ENCODE data around the gene S100A10.

Gene S100A10

DNA sequence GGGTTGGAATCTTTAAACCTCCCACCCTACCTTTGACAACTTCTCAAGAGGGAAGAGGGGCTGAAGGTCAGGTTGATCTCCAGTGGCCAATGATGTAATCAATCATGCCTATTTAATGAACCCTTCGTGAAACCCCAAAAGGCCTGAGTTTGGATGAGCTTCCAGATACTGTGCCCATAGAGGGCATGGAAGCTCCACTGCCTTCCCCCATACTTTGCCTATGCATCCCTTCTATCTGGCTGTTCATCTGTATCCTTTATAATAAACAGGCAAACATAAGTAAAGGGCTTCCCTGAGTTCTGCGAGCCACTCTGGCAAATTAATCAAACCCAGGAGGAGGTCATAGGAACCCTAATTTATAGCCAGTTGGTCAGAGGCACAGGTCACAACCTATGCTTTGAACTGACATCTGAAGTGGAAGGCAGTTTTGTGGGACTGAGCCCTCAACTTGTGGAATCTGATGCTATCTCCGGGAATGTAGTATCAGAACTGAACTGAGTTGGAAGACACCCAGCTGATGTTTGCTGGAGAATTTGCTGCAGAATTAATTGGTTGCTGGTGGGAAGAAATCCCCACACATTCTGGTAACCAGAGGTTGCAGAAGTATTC, 24.8 kb downstream of the S100A10 start:
- in situ Hi-C loops (cut with MboI; ENCODE audit: low sequenced_read_pairs), result no loop called here

GRCh38 chr1:151968058-151968457, 25.6 kb downstream of the S100A10 start:
- in situ Hi-C loops (cut with MboI; ENCODE audit: low sequenced_read_pairs), result no loop called here

GRCh38 chr1:151967091-151967490, 26.6 kb downstream of the S100A10 start:
- in situ Hi-C loops (cut with MboI; ENCODE audit: low sequenced_read_pairs), result no loop called here

- in situ Hi-C loops (cut with MboI; ENCODE audit: low sequenced_read_pairs), result no loop called here
Observed at GRCh38 chr1:151966061-151966460, 27.6 kb downstream of the S100A10 start.

- in situ Hi-C loops (cut with MboI; ENCODE audit: low sequenced_read_pairs), result no loop called here
Observed at GRCh38 chr1:151964510-151964909, 29.1 kb downstream of the S100A10 start.

DNA sequence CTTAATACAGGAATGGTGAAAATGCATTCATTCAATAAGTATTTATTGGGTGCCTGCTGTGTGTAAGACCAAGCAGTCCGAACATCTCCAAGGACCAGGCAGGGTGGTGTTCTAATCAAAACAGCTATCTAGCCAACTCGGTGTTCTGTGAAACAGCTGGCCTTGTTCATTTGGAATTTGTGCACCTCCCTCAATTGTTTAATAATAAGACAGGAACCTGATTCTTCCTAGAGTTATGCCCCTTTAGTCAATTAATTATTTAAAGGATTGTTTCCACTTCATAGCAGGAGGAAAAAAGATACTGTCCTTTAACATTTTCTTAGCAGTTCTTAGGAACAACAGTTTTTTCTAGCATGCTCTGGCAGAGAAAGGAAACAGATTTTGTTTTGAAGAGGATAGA, 30.4 kb downstream of the S100A10 start:
- in situ Hi-C loops (cut with MboI; ENCODE audit: low sequenced_read_pairs), result no loop called here

- in situ Hi-C loops (cut with MboI; ENCODE audit: low sequenced_read_pairs), result no loop called here
Observed at GRCh38 chr1:151961833-151962232, 31.8 kb downstream of the S100A10 start.

GRCh38 chr1:151960780-151961513, 32.7 kb downstream of the S100A10 start:
- in situ Hi-C loops (cut with MboI; ENCODE audit: low sequenced_read_pairs), result no loop called here

DNA sequence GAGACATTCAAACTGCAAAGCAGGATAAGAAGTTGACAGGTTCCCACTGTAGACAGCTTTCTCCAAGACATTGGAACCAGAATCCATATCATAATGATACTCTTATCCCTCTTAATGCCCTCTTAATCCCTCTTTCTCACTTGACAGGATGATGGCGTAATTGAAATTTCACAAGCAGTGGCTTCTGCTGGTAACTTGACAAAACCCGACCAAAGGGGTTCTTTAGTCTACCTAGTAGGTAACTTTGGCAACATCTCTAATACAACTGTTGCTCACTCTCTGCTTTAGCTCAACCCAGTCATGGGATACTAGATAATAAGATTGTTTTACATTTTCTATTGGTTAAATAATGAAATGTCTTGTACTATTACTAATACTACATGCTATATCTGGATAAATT, 34.7 kb downstream of the S100A10 start:
- in situ Hi-C loops (cut with MboI; ENCODE audit: low sequenced_read_pairs), result no loop called here

- in situ Hi-C loops (cut with MboI; ENCODE audit: low sequenced_read_pairs), result no loop called here
Observed at GRCh38 chr1:151956957-151957497, 36.6 kb downstream of the S100A10 start.

- in situ Hi-C loops (cut with MboI; ENCODE audit: low sequenced_read_pairs), result no loop called here
Observed at GRCh38 chr1:151953409-151954094, 40.1 kb downstream of the S100A10 start.

DNA sequence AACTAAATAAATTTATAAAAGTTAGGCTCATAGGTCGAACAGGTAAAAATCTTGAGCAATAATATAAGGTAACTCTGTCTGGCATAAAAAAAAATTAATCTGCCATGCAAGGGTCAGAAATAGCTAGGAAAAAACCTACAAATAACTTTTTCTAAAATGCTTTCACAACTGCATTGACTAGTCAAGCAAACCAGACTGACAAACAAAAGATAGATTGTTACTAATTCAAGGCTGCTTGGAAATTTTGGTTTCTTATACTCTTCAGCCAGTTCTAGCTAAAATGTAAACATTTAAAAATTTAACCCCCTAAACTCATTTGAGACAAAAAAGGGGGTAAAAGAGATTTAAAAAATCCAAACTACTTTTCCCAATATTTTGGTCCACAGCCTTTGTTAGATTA, 40.8 kb downstream of the S100A10 start:
- in situ Hi-C loops (cut with MboI; ENCODE audit: low sequenced_read_pairs), result no loop called here

DNA sequence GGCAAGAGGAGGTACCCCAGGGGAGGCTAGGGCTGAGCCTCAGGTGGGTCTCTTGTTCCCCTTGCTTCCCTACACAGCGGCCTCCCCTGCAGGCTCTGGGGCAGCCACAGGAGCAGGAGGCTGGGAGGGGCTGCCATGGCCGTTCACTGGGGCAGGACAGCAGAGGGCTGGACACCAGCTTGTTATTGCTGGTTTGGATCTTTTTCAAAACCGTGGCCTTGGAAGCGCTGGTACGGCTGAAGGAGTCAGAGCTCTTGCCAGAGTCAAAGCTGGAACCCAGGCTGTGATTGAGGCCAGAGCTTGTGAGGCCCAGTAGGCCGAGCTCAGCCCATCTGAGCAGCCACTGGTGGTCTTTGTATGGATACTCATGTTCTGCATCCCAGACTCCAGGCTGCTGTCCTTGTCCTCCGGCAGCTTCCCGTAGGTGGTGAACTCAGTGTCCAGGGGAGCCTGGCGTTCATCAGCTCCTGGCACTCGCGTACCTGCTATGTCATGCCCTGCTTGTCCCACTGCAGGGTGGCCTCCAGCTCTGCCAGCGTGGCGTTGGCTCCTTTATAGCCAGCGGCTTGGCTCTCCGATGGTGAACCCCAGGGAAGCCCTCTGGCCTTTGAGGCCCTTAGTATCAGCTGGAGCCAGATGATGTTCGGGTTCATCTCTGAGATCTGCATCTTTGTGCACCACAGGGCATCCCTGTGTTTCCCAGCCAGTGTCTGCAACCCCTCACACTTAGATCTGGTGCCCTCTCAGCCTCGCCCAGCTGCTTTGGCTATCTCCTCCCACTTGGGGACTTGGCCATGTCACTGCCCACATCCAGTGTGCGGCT, 44.1 kb downstream of the S100A10 start:
- in situ Hi-C loops (cut with MboI; ENCODE audit: low sequenced_read_pairs), result no loop called here

DNA sequence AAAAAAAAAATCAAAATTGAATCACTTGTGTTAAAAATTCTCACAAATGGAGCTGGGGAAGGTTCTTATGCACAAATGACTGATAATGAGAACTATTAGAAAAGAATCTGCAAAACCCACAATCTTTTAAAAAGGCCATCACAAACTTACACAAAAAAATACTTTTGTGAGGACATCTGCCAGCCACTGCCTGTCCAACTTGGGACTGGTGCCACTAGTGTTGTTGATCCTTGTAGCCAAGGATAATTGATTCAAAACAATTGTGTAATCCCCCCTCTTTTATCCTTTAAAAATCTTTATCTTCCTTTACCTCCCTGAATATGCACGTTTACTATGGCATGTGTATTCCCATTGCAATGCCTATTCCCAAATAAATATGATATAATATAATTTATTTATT, 45.2 kb downstream of the S100A10 start:
- in situ Hi-C loops (cut with MboI; ENCODE audit: low sequenced_read_pairs), result no loop called here

DNA sequence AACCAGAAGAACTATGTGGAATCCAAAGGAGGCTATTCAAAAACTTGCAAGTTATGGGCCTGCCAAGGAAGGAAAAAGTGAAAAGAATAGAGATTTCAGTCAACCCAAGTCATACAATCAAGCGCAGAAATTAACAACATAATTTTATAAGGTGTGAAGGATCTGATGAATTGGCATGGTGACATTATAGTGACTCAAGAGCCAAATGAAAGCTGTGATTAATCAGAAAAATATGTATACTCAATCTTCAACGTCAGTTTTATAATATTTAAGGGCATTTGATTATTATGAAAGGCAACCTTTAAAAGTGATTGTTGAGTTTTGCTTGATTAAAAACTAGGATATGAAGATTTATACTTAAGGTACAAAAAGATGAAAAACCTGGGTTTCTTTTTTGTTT, 46.5 kb downstream of the S100A10 start:
- in situ Hi-C loops (cut with MboI; ENCODE audit: low sequenced_read_pairs), result no loop called here

DNA sequence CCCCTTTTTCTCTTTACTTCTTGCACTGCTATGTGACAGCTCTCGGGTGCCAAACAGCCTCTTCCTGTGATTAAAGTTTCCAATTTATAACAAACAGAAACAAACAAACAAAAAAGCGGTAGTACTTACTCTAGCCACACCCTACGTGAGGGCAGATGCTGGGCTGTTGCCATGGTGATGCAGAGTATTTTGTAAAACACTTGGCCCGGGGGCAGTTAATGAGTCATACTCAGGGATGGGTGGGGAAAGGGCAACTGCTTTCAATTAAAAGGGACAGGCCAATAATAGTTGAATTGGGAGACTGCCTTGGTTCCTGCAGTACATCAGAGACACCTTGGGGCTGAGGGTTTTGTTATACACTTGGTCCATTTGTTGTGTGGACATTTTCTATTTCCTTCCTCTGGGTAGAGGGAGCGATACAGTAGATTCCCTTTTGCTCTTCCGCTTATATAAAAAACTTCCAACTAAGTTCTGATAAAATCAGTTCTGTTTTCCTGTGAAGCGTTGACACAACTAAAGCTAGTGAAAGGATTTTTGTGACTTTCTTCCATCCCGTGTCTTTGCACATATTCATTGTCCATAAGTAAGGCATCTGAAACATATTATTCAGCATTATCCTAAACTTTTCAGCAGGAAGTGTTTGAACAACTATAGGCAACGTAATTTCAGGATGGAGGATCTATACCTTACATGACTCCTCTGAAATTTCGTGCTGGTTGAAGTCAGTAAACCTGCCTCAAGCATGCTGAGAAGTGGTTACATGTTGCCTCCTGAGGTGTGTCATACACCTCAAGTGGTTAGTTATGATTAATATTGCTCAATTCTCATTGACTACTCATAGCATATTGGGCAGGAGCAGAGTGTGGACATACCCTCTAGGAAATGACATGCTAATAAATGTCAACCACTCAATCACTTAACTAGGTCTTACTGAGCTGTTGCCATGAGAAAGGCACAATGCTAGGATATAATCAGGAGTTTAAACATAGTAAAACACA, 47.6 kb downstream of the S100A10 start:
- in situ Hi-C loops (cut with MboI; ENCODE audit: low sequenced_read_pairs), result no loop called here

DNA sequence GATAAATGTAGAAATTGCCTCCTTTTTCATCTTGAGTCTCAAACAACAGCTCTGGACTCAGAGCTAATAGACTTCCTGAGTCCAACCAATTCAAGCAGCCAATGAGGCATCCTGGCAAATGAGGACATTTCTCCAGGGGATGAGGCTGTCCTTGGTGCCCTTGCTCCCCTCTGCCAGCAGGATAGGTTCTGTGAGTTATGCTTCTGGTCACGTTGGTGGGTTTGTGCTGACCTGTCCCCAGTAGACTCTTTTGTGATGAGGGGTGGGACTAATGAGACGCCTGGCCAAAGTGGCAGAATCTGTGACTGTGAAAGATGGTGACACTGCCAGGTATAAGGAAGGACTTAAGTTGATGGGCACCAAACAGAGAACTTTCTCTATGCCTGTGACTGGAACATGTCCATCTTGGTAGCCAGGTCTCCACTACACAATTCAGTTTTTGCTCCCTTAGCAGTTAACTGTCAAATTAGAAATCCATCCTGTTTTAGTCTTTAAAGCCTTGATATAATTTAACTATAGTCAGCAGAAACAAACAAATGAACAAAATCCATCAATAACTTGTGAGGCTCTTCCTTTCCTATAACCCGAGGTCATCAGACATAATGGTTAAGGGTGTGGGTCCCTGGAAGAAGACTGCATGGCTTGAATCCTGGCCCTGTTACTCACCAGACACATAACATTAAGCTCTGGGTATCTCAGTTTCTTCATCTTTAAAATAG, 48.6 kb downstream of the S100A10 start:
- in situ Hi-C loops (cut with MboI; ENCODE audit: low sequenced_read_pairs), result no loop called here

DNA sequence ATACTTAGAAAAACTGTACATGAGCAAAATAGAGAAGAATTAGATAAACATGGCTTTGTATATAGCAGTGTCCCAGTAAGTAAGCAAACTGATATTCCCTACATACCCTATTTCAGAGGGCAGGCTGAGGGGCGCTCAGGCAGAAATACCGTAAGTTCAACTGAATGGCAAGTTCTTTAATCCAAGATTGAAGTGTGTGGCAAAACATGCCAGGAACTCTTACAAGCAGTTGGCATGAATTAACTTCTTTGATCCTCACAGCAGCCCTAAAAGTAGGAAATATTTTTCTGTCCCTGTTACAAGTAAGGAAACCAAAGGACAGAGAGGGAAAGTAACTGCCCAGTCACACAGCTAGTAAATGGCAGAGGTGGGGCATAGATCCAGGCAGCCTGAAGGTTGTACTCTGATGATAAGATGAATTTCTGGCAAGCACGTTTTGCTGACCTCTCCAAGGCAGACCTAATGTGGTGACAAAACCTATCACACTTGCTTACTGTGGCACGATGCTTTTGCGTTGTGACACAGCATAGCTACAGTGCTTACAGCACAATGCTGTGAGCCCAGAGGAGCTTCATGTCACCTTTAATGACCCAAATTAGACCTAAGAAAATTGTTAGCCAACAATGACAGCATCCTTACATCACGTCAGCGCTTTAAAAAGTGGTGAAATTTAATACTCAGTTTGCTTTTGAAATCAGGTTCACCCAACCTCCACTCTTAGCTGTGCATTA, 49.4 kb downstream of the S100A10 start:
- in situ Hi-C loops (cut with MboI; ENCODE audit: low sequenced_read_pairs), result no loop called here

DNA sequence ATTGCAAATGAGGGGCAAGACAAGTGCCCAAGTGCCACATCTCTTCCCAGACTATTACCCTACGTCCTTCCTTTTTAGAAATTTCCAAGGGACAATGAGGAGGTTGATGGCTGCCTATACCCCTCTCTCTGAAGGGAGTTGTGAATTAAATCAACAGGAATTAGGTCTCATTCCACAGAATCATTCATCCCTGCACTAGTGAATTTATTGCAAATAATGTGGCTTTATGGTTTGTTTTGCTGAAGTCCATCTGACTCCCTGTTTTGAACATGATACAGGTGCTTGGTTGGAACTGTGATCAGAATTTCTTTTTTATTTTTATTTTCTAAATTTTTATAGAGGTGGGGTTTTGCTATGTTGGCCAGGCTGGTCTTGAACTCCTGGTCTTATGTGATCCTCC, 50.1 kb downstream of the S100A10 start:
- in situ Hi-C loops (cut with MboI; ENCODE audit: low sequenced_read_pairs), result no loop called here

Data from hTERT RPE-1 (cell line).